Activated CD4-positive, alpha-beta T cell treated with anti-CD3 and anti-CD28 coated beads for 24 hours (primary cell): ENCODE measurements around the gene TAF6.

ENCODE experiments used
- DNase-seq, 2 donors: peaks; one replicate each; pipeline ENCODE4 v3.0.0-alpha.2; 2020; ENCODE audit warnings: low read depth in 2 of 2

Gene TAF6

DNA sequence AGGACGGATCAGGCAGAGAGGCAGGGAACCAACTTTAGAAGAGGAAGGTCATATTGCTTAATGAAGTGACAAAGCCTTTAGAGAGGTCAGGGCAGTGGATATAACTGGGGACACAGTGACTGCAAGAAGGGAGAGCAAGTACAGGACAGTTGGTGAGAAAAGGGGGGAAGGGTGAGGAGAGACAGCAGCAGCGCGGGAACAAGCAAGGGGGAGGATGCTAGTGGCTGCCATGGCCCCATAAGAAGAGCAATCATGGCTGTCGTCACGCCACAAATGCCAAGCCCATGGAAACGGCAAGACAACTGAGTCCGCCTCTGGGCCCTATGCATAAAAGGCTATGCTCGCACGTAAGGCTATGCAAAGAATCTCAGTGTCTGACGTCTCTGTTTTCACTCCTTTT is 46.7 kb downstream of the TAF6 start:
- DNase-seq: no peak

DNA sequence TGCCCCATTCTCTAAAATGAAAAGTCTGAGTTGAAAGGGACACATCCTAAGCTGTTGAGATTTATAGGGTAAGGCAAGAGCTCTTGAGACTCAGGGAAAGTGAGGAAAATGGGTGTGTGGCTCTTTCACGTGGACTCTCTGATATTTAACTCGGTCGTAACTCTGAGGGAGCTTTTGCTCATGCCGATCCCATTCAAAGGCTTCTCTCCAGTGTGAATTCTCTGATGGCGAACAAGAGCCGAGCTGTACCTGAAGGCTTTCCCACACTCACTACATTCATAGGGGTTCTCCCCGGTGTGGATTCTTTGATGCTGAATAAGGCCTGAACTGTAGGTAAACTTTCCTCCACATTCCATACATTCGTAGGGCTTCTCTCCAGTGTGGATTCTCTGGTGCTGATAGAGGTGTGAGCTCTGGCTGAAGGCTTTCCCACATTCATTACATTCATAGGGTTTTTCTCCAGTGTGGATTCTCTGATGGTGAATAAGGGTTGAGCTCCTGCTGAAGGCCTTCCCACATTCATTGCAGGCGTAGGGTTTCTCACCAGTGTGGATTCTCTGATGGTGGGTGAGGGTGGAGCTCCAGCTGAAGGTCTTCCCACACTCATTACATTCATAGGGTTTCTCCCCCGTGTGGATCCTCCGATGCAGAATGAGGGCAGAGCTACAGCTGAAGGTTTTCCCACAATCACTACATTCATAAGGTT is 48.0 kb downstream of the TAF6 start:
- DNase-seq: no peak

DNA sequence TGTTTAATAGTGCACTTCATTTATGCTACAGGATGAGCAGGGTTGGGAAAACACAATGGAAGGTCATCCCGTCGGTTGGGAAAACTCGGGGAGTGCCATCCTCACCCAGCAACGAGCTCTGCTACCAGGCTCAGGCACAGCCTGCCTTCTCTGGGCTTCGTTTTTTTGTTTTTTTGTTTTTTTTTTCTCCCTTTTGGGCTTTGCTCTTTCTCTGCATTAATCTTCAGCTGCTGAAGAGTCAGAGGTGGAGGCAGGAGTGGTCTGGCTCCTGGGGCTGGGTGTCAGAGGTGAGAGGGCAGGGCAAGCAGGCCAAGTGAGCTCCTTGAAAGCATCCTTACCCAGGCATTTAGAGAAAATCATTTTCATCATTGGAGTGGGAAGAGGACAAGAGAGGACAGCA is 49.2 kb downstream of the TAF6 start:
- no peak for DNase-seq

DNA sequence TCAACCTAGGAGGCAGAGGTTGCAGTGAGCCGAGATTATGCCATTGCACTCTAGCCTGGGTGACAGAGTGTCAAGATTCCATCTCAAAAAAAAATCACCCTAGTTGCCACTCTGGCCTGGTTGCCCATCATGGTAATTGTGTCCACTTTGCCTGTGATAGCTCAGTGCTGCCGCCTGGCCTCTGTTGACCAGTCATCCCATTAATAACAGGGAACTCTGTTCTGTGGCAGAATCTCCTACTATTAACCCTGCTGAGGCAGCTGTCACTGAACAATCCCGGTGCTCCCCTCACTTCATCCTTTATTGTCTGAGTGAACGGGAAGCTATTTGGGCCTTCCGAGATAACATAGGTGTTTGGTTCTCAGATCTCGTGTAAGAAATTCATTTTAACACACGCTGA is 52.2 kb downstream of the TAF6 start:
- no peak for DNase-seq

DNA sequence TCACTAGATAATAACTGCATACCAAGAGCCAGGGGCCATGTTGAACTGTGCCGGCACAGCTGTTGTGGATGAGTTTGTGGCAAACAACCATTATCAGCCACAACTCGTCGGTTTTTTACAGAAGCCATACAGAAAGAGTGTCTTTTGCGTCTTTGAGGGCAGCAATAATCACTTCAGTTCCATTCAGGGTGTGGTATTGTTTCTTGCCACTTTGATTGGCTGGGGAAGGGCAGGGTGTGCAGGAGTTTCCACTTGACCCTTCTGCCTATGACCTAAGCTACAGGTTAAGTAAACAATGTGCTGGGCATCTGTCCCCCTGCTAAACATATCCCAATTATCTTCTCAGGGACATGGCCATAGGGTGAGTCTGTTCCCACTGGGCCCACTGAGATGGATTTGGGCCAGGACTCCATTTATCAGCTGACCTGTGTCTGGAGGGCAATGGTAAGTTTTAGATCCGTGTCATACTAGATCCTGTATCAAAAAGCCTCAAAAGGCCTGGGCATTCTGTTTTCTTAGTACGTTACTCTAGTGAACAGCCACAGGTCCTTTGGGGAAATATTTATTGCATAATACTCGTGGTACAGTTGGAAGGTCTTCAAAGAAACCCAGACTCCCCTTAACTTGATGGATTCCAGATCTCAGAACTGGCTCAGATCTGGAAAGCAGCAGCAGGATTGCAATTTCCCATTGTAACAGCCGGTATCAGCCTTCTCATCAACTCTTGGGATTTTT is 53.5 kb downstream of the TAF6 start:
- DNase-seq: no peak

DNA sequence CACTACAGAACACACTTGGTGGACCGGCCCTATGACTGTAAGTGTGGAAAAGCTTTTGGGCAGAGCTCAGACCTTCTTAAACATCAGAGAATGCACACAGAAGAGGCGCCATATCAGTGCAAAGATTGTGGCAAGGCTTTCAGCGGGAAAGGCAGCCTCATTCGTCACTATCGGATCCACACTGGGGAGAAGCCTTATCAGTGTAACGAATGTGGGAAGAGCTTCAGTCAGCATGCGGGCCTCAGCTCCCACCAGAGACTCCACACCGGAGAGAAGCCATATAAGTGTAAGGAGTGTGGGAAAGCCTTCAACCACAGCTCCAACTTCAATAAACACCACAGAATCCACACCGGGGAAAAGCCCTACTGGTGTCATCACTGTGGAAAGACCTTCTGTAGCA is 55.0 kb downstream of the TAF6 start:
- no peak for DNase-seq

GRCh38 chr7:100063376-100063775 is 55.8 kb downstream of the TAF6 start:
- DNase-seq: no peak

DNA sequence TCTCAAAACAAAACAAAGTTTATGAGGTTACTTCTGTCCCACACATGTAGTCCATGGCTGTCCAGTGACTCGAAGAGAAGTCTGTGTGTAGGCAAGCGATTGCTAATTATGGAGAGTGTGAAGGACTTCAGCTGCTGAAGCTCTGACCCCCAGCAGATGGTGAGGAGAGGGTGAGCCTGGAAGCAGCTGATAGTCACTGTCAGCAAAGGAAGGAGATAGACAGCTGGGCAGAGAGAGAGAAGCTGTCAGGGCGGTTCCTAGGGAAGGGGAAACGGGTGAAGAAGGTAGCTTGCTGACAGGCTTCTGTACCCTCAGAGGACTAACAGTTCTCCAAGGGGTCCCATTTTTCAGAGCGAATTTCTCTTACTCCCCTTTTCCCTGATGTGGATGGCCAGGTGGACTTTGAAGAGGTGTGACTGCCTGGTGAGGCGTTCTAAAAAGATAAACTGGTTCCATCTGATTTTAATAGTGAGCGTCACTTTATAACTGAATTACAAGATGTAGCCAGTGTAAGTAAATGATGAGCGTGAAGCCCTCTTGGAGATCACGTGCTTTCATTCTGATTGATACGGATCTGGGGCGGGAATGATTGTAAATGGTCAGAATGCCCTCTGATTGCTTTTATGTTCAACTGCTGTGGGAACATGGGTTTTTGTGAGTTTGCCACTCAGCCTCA is 57.5 kb downstream of the TAF6 start:
- no peak for DNase-seq

GRCh38 chr7:100059251-100059739 is 59.9 kb downstream of the TAF6 start:
- no peak for DNase-seq
